ENCODE measurements around the gene UNC5C.

- TF ChIP-seq CTCF (conservative IDR thresholded peaks at IDR 0.05 in 1 of 2, IDR thresholded peaks at IDR 0.05 in 1 of 2; ENCODE audit: low read depth in 1 of 2, low read length in 2 of 2) (no peak), EZH2 (IDR thresholded peaks at IDR 0.05; ENCODE audit: low read length, missing control alignments) (no peak)
Observed at GRCh38 chr4:95272797-95273196, 276.0 kb downstream of the UNC5C start.

Measured in fibroblast of lung (primary cell).